ENCODE results near the gene PUS1.
"Not testable (repeated sequence)": the region's sequence is repeated elsewhere in the genome, so short reads cannot be mapped to it uniquely, and the experiment has no call there.

Gene PUS1

DNA sequence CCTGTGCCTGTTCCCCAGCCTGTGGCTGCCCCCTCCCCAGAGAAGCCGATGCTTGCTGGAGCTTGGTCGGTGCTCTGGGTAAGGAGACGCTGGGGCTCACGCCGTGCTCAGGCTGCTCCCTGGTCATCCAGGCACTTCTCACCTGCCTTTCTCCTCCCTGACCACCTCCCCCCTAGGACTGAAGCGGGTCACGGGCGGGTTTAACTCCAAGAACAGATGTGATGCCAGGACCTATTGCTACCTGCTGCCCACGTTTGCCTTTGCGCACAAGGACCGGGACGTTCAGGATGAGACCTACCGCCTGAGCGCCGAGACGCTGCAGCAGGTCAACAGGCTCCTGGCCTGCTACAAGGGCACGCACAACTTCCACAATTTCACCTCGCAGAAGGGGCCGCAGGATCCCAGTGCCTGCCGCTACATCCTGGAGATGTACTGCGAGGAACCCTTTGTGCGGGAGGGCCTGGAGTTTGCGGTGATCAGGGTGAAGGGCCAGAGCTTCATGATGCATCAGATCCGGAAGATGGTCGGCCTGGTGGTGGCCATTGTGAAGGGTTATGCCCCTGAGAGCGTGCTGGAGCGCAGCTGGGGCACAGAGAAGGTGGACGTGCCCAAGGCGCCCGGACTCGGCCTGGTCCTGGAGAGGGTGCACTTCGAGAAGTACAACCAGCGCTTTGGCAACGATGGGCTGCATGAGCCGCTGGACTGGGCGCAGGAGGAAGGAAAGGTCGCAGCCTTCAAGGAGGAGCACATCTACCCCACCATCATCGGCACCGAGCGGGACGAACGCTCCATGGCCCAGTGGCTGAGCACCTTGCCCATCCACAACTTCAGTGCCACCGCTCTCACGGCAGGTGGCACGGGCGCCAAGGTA is 12.3 kb downstream of the PUS1 start:
- DNase-seq: no peak

GRCh38 chr12:131941987-131942341 is 12.9 kb downstream of the PUS1 start:
- no peak for DNase-seq

GRCh38 chr12:131942671-131943070 is 13.6 kb downstream of the PUS1 start:
- DNase-seq: no peak

DNA sequence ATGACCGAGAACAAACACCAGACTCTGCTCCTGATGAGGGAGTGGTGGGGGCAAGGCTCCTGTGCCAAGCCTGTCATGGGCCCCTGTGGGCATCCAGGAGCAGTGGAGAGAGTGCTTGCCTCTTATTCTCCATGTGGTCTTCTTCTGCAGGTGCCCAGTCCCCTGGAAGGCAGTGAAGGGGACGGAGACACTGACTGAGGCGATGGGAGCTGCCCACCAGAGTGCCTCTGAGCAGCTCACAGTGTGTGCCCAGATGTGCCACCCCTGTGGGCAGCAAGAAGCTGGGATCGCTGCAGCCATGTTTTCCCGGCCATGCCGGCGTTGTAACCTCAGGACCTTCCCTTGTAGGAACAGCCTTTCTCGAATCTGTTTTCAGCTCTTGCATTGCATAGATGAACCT is 14.3 kb downstream of the PUS1 start:
- DNase-seq: no peak

DNA sequence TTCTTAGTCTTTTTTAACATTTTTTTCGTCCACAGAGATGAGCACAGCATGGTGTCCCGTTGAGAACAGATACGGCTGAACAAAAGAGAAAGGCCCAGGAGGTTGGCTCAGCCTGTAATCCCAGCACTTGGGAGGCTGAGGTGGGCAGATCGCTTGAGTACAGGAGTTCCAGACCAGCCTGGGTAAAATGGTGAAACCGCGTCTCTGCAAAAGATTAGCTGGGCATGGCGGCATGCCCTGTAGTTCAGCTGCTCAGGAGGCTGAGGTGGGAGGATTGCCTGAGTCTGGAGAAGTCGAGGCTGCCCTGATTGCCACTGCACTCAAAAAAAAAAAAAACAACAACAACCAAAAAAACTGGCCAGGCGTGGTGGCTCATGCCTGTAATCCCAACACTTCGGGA is 14.8 kb downstream of the PUS1 start:
- no peak for DNase-seq

DNA sequence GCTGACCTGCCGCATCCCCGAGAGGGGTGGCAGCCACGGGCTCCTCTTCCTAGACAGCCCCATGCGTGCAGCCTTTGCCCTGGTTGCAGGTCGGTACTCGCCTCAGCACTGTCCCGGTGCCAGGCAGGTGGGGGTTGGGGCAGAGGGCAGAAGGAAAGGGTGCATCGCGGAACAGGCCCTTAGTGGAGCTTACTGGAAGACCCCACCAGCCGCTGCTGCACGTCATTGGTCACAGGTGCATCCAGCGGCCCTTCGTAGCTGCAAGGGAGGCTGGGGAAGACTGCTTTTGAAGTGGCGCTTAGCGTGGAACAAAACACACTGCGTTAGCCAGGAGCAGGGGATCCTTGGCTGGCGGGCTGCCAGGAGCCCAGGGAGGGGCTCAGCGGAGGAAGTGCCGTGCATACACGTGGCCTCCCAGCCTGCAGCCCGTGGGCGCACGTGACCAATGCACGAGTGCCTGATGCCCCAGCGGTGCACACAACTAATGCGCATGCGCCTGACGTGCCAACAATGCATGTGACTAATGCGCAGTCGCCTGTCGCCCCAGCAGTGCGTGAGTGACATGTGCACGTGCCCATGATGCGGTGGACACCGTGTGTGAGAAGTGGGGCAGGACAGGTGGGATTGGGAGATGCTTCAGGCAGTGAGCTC is 15.7 kb downstream of the PUS1 start:
- no peak for DNase-seq

GRCh38 chr12:131946757-131947156 is 17.7 kb downstream of the PUS1 start:
- DNase-seq: no peak

DNA sequence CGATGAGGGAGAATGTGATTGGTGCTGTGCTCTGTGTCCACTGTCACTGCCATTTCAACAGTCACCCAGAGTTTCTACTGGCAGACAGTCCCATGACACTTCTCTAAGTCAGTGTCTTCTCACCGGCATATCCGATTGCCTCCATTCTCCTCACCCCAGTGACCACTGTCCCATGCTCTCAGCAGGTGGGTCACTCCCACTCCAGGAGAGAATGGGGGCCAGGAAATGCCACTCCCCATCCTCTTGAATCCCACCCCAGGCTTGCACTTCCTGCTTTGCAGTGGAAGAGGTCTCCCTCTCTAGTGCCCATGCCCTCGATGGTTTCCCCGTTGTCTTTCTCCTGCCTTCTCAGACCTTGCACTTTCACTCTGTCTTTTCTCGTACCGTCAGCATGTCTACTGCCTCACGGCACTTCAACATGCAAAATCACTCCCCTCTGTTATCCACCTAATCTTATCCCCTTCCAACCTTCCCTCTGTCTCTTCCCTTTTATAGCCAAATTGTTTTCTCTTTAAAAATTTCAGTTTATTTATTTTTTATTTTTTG is 18.5 kb downstream of the PUS1 start:
- DNase-seq: no peak

DNA sequence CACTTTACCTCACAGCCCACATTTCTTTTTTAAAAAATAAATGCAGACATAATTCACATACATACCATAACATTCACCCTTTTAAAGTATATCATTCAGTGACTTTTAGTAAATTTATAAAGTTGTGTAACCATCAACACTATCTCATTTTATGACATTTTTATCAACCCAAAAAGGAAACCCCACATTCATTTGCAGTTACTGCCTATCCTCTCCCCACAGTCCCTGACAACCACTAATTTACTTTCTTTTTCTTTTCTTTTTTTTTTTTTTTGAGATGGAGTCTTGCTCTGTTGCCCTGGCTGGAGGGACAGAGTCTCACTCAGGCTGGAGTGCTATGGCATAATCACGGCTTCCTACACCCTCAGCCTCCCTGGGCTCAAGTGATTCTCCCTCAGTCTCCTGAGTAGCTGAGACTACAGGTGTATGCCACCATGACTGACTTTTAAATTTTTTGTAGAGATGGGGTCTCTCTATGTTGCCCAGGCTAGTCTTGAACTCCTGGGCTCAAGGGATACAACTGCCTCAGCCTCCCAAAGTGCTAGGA is 19.2 kb downstream of the PUS1 start:
- no peak for DNase-seq

DNA sequence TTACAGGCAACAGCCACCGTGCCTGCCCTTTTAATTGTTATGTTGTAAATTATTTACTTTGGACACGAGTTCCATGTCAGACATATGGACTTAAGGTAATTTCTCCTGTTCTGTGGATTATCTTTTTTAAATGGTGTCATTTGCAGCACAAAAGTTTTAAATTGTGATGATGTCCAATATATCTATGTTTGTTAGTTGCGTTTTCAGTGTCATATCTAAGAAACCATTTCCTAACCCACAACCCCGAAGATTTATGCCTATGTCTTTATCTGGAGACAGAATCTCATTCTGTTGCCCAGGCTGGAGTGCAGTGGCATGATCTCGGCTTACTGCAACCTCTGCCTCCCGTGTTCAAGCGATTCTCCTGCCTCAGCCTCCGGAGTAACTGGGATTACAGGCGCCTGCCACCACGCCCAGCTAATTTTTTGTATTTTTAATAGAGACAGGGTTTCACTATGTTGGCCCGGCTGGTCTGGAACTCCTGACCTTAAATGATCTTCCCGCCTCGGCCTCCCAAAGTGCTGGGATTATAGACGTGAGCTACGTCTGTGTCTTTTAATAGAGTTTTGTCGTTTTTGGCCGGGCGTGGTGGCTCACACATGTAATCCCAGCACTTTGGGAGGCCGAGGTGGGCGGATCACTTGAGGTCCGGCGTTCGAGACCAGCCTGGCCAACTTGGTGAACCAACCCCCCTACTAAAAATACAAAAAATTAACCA is 19.8 kb downstream of the PUS1 start:
- DNase-seq: not testable (repeated sequence)

GRCh38 chr12:131949431-131950181 is 20.5 kb downstream of the PUS1 start, which contains the start of gene EP400:
EP400 (plus strand) TSS chr12:131949942; CDS start chr12:131960620, 10,678 bp downstream.
- peak; percentile 64 to 94 (median 82) for DNase-seq

DNA sequence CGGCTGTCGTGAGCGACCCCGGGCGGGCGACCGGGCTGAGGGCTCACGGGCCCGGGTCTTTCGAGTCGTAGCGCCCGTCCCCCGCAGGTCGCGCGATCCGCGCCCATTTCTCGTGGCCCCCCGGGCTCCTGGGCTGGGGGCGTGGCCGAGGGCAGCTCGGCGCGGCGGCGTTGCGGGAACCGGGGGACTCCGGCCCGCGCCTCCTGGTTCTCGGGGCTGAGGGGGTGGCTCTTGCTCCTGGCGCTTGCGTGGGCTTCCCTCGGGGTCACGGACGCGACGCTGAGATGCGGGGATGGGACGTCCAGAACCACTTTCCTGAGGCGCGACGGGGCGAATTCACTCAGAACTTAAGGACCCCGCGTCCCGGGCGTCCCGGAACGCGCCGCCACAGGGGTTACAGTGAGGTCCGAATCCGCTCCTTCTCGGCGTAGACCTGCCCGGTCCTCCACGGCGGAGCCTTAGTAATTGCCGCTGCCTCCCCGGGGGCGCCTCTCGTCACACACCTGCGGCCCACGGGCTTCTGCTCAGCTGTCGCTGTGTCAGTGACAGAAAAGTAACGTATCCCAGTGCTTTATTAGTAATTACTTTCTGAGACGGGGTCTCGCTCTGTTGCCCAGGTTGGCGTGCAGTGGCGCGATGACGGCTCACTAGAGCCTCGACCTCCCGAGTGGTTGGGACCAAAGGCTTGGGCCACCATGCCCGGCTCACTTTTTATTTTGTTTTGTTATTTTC is 21.3 kb downstream of the PUS1 start:
- DNase-seq: peak in 1 of 4 experiments; percentile 38

DNA sequence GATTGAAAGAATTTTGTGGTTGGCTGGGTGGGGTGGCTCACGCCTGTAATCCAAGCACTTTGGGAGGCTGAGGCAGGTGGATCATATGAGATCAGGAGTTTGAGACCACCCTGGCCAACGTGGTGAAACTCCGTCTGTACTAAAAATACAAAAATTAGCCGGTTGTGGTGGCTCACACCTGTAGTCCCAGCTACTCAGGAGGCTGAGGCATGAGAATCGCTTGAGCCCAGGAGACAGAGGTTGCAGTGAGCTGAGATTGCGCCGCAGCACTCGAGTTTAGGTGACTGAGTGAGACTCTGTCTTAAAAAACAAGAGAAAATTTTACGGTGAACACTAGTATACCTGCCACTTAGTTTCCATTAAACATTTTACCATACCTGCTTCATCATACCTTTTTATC is 24.7 kb downstream of the PUS1 start:
- DNase-seq: not testable (repeated sequence)

DNA sequence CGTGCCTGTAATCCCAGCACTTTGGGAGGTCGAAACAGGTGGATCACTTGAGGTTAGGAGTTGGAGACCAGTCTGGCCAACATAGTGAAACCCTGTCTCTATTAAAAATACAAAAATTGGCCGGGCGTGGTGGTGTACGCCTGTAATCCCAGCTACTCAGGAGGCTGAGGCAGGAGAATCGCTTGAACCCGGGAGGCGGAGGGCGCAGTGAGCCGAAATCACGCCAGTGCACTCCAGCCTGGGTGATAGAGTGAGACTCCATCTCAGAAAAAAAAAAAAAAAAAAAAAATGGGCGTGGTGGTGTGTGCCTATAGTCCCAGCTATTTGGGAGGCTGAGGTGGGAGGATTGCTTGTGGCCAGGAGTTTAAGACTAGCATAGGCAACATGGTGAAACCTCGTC is 25.4 kb downstream of the PUS1 start:
- not testable (repeated sequence) for DNase-seq

DNA sequence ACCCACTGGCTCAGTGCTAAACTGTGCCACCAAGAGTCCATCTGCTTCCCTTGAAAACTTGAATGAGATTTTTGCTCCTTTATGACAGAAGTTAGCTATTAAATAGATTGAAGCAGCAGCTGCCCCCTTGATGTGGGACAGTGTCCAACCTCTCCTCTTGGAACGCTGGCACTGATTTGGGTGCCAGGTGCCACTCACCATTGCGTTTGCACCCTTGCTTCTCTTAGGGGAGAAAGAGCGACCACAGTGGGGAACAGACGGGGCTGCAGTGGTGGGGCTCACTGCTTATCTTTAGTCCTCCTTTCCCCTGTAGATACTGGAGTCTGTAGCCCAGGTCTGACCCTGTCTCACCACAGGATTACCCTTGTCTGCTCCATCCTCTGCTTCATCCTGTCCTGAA is 30.0 kb downstream of the PUS1 start:
- no peak for DNase-seq

DNA sequence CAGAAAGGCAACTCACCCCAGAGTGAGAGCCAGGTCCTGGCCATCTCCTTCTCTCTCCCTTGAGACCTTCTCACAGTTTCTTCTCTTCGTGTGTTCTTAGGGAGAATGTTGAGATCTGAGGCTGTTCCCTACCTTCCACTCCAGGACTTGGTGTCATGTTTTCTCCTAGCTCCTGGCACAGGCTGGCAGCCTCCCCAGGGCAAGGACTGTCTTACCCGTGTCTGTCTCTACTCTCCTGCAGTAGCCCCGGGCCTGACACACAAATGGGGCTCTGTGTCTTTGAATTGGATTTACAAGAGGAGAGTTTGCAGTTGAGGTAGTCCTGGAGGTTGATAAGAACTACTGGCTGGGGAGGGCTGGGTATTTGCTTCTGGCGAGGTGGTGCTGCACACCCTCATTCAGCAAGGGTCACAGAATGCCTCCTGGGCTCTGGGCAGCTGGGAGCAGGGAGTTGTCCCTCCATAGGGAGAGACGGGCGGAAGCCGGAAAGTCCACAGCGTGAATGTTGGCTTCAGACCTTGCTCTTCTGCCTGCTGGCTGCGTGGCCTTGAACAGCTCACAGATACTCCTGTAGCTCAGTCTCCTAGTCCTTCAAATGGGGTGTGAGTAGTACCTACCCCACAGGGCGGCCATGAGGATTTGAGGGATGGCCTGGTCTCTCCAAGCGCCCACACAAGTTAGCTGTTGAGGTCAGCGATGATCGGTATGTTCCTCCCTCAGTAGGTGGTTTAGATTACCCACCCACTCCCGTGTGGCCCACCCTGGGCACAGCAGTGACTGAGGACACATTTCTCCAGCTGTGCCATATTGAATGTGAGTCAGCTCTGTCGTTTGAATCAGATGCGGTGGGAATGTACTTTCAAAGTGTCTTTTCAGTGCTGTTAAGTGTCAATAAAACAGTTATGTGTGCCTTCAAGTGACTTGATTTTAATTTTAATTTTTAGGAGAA is 30.8 kb downstream of the PUS1 start:
- no peak for DNase-seq

GRCh38 chr12:131960590-131961325 is 31.7 kb downstream of the PUS1 start:
- not testable (repeated sequence) for DNase-seq

GRCh38 chr12:131961328-131961727 is 32.3 kb downstream of the PUS1 start:
- DNase-seq: not testable (repeated sequence)

DNA sequence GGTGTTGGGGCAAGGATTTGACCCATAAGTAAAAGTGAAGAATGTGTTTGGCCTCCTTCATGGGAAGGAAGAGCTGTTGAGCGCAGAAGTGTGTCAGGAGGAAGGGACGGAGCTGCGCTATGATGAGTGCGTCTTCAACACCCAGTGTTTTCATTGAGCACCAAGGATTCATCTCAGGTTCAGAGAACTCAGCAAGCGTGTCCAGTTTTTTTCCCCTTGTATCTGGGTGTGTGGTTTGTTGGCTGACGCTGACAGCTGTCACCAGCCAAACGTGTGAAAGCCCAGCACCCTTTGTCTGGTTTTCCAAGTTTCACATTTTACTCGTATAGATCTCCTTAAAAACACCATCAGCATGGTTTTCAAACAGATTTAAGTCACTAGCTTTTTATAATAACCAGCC is 33.0 kb downstream of the PUS1 start:
- DNase-seq: no peak

GRCh38 chr12:131963381-131963780 is 34.3 kb downstream of the PUS1 start:
- DNase-seq: no peak
